Neural cell (in vitro differentiated cells): ENCODE data around the gene ATP11B. TPM values are rescaled to one million over a fixed set of nuclear protein-coding genes. Genes with fewer than 3 reads are reported as not detected.

Experiments used
- H2AFZ ChIP-seq: fragments of 200-600, 300-800 bp; sonication (generic), shearing (Covaris generic); 2 replicates; pipeline ENCODE4 v1.6.0; 2014; ENCODE audit warnings: low read depth, mild to moderate bottlenecking, antibody characterized with exemption, low read length, moderate library complexity
- H3F3A ChIP-seq: fragments of 200-600 bp; shearing (Covaris generic); 2 replicates; pipeline ENCODE4 v1.6.1; 2016; ENCODE audit warnings: mild to moderate bottlenecking, moderate library complexity, mixed read lengths, antibody characterized with exemption, low read length; ENCODE audit not compliant: insufficient read depth, poor library complexity, severe bottlenecking
- H3K27ac ChIP-seq: fragments of 200-600, 300-800 bp; sonication (generic), shearing (Covaris generic); 2 replicates; pipeline ENCODE4 v1.5.1; 2014; ENCODE audit warnings: mild to moderate bottlenecking, low read length, moderate library complexity
- H3K27me3 ChIP-seq: fragments of 300-800, 200-600 bp; sonication (generic), shearing (Covaris generic); 2 replicates; pipeline ENCODE4 v1.6.0; 2014; ENCODE audit warnings: mild to moderate bottlenecking, low read depth, low read length, moderate library complexity; ENCODE audit not compliant: insufficient read depth
- H3K36me3 ChIP-seq: fragments of 300-800, 200-600 bp; sonication (generic), shearing (Covaris generic); 2 replicates; pipeline ENCODE4 v1.5.1; 2014; ENCODE audit warnings: mild to moderate bottlenecking, antibody characterized with exemption, low read length, moderate library complexity; ENCODE audit not compliant: insufficient read depth
- H3K4me2 ChIP-seq: fragments of 300-800, 200-600 bp; sonication (generic), shearing (Covaris generic); 2 replicates; pipeline ENCODE4 v1.6.0; 2014; ENCODE audit warnings: mild to moderate bottlenecking, low read length
- H3K4me3 ChIP-seq: fragments of 300-800, 200-600 bp; sonication (generic), shearing (Covaris generic); 2 replicates; pipeline ENCODE4 v1.5.1; 2014; ENCODE audit warnings: mild to moderate bottlenecking, low read length, moderate library complexity
- H3K79me2 ChIP-seq: fragments of 200-600 bp; shearing (Covaris generic); replicated peaks from 2 replicates; pipeline ENCODE4 v1.6.0; 2014; ENCODE audit warnings: mild to moderate bottlenecking, low read length, moderate library complexity; ENCODE audit not compliant: insufficient read depth
- H3K9ac ChIP-seq: fragments of 300-800, 200-600 bp; sonication (generic), shearing (Covaris generic); 2 replicates; pipeline ENCODE4 v1.6.1; 2016; ENCODE audit warnings: mild to moderate bottlenecking, low read length, mixed read lengths
- H3K9me2 ChIP-seq: fragments of 200-600 bp; shearing (Covaris generic); 2 replicates; pipeline ENCODE4 v1.6.1; 2016; ENCODE audit warnings: mild to moderate bottlenecking, low read length, mixed read lengths; ENCODE audit not compliant: insufficient read depth
- H3K9me3 ChIP-seq: fragments of 200-600, 300-800 bp; sonication (generic), shearing (Covaris generic); 2 replicates; pipeline ENCODE4 v1.6.1; 2016; ENCODE audit warnings: mild to moderate bottlenecking, mixed run types, low read length, moderate library complexity, mixed read lengths
- H4K20me1 ChIP-seq: fragments of 200-600 bp; shearing (Covaris generic); 2 replicates; pipeline ENCODE4 v1.6.1; 2016; ENCODE audit warnings: mild to moderate bottlenecking, mixed run types; ENCODE audit not compliant: insufficient read depth
- CTCF ChIP-seq: fragments of 450-650 bp; IDR thresholded peaks from 2 replicates; pipeline ENCODE4 v1.5.1; 2014; ENCODE audit warnings: antibody characterized with exemption, mild to moderate bottlenecking, moderate library complexity; ENCODE audit not compliant: poor library complexity, severe bottlenecking
- EP300 ChIP-seq: fragments of 450-650 bp; conservative IDR thresholded peaks from 2 replicates; pipeline ENCODE4 v1.6.1; 2014; ENCODE audit warnings: antibody characterized with exemption, mild to moderate bottlenecking, moderate library complexity; ENCODE audit not compliant: poor library complexity, severe bottlenecking
- EZH2 ChIP-seq: fragments of 200-600, 300-800 bp; shearing (Covaris generic), sonication (generic); IDR thresholded peaks from 2 replicates; pipeline ENCODE4 v1.6.1; 2014; ENCODE audit warnings: antibody characterized with exemption, low read length, borderline replicate concordance, mild to moderate bottlenecking; ENCODE audit not compliant: insufficient read depth, poor library complexity, severe bottlenecking
- MXI1 ChIP-seq: fragments of 450-650 bp; conservative IDR thresholded peaks from 2 replicates; pipeline ENCODE4 v1.6.1; 2014; ENCODE audit warnings: antibody characterized with exemption, mild to moderate bottlenecking; ENCODE audit not compliant: poor library complexity, severe bottlenecking
- POLR2AphosphoS5 ChIP-seq: IDR thresholded peaks from 2 replicates; pipeline ENCODE4 v1.6.1; 2012
- RAD21 ChIP-seq: fragments of 450-650 bp; conservative IDR thresholded peaks from 2 replicates; pipeline ENCODE4 v1.6.1; 2014; ENCODE audit warnings: antibody characterized with exemption, mild to moderate bottlenecking, moderate library complexity
- REST ChIP-seq: IDR thresholded peaks from 2 replicates; pipeline ENCODE4 v1.6.1; 2012; ENCODE audit warnings: borderline replicate concordance
- SMC3 ChIP-seq: fragments of 450-650 bp; conservative IDR thresholded peaks from 2 replicates; pipeline ENCODE4 v1.6.1; 2014; ENCODE audit warnings: antibody characterized with exemption, mild to moderate bottlenecking, moderate library complexity; ENCODE audit not compliant: poor library complexity
- TAF1 ChIP-seq: IDR thresholded peaks from 2 replicates; pipeline ENCODE4 v1.6.1; 2012; ENCODE audit warnings: low read depth
- polyA plus RNA-seq: library from polyadenylated mRNA; depleted of rRNA; stranded (reverse); fragments of >200 nt; gene quantifications from 2 replicates; pipeline ENCODE4 v1.2.3, GENCODE V29; 2014

Gene ATP11B
- polyA plus RNA-seq, 1 donor from 2014 or later = 31.2 TPM

GRCh38 chr3:182802413-182803390, 9.4 kb downstream of the ATP11B start:
- no peak overlapping the region for H3K9ac ChIP-seq
- H3K9me3 ChIP-seq = no peaks in the 10 kb centered on the region
- H3K4me3 ChIP-seq = no peak overlapping the region
- no peaks in the 10 kb centered on the region for H3K9me2 ChIP-seq
- no peak overlapping the region for H3K4me2 ChIP-seq
- no peak overlapping the region for H2AFZ ChIP-seq
- H3K79me2 ChIP-seq = peaks cover 33% of the 10 kb centered on the region
- H4K20me1 ChIP-seq = no peaks in the 10 kb centered on the region
- TF ChIP-seq REST (no peak), EP300 (no peak), SMC3 (no peak), RAD21 (no peak)
- H3F3A ChIP-seq = no peaks in the 10 kb centered on the region
- H3K27ac ChIP-seq = no peak overlapping the region
- no peaks in the 10 kb centered on the region for H3K27me3 ChIP-seq
- H3K36me3 ChIP-seq = no peaks in the 10 kb centered on the region

GRCh38 chr3:182803596-182803995, 10.3 kb downstream of the ATP11B start:
- peaks cover 29% of the 10 kb centered on the region for H3K79me2 ChIP-seq

More at GRCh38 chr3:182803596-182803995, 10.3 kb downstream of the ATP11B start:
- H4K20me1 ChIP-seq = no peaks in the 10 kb centered on the region
- H3K27me3 ChIP-seq = no peaks in the 10 kb centered on the region
- no peak overlapping the region for H3K4me2 ChIP-seq
- TF ChIP-seq POLR2AphosphoS5 (no peak), CTCF (no peak), SMC3 (no peak), MXI1 (no peak), EP300 (no peak), EZH2 (no peak), RAD21 (no peak), TAF1 (no peak), REST (no peak)
- H3K4me3 ChIP-seq = no peak overlapping the region
- H3K27ac ChIP-seq = no peak overlapping the region
- H3K9me3 ChIP-seq = no peaks in the 10 kb centered on the region
- no peaks in the 10 kb centered on the region for H3F3A ChIP-seq
- H3K36me3 ChIP-seq = no peaks in the 10 kb centered on the region
- no peak overlapping the region for H2AFZ ChIP-seq
- H3K9ac ChIP-seq = no peak overlapping the region
- H3K9me2 ChIP-seq = no peaks in the 10 kb centered on the region
